ENCODE results near the gene TTYH3.

The TTYH3 gene

GRCh38 chr7:2670720-2671391, 39.1 kb downstream of the TTYH3 start (continued):
- TF ChIP-seq ZSCAN5A (tag by site-specific recombination; IDR thresholded peaks at IDR 0.05) (no peak), ZBTB17 (tag by site-specific recombination; IDR thresholded peaks at IDR 0.05) (no peak), ZNF280D (tag by site-specific recombination; IDR thresholded peaks at IDR 0.05) (no peak), ZNF624 (tag by site-specific recombination; IDR thresholded peaks at IDR 0.05) (no peak), ZNF561 (tag by site-specific recombination; IDR thresholded peaks at IDR 0.05; ENCODE audit: borderline replicate concordance) (peak; percentile 100), KLF7 (tag by site-specific recombination; IDR thresholded peaks at IDR 0.05; ENCODE audit: borderline replicate concordance) (no peak), ZNF146 (tag by site-specific recombination; IDR thresholded peaks at IDR 0.05) (no peak), WT1 (tag by site-specific recombination; IDR thresholded peaks at IDR 0.05) (no peak), ZBTB1 (tag by site-specific recombination; IDR thresholded peaks at IDR 0.05) (no peak), ZNF514 (tag by site-specific recombination; IDR thresholded peaks at IDR 0.05) (no peak), YY2 (tag by site-specific recombination; IDR thresholded peaks at IDR 0.05) (no peak), ZNF777 (tag by site-specific recombination; IDR thresholded peaks at IDR 0.05; ENCODE audit: borderline replicate concordance) (no peak), OVOL3 (tag by site-specific recombination; IDR thresholded peaks at IDR 0.05) (no peak), ZNF391 (tag by site-specific recombination; IDR thresholded peaks at IDR 0.05; ENCODE audit: borderline replicate concordance, low read depth) (no peak), ZBTB8A (tag by site-specific recombination; IDR thresholded peaks at IDR 0.05) (no peak), ZNF488 (tag by site-specific recombination; IDR thresholded peaks at IDR 0.05) (no peak), ZNF274 (IDR thresholded peaks at IDR 0.05; ENCODE audit: low read length) (no peak), ZNF274 (tag by site-specific recombination; IDR thresholded peaks at IDR 0.05; ENCODE audit: borderline replicate concordance) (no peak), SCRT1 (tag by site-specific recombination; IDR thresholded peaks at IDR 0.05; ENCODE audit: borderline replicate concordance) (no peak)
- TF ChIP-seq, protein P1, sequence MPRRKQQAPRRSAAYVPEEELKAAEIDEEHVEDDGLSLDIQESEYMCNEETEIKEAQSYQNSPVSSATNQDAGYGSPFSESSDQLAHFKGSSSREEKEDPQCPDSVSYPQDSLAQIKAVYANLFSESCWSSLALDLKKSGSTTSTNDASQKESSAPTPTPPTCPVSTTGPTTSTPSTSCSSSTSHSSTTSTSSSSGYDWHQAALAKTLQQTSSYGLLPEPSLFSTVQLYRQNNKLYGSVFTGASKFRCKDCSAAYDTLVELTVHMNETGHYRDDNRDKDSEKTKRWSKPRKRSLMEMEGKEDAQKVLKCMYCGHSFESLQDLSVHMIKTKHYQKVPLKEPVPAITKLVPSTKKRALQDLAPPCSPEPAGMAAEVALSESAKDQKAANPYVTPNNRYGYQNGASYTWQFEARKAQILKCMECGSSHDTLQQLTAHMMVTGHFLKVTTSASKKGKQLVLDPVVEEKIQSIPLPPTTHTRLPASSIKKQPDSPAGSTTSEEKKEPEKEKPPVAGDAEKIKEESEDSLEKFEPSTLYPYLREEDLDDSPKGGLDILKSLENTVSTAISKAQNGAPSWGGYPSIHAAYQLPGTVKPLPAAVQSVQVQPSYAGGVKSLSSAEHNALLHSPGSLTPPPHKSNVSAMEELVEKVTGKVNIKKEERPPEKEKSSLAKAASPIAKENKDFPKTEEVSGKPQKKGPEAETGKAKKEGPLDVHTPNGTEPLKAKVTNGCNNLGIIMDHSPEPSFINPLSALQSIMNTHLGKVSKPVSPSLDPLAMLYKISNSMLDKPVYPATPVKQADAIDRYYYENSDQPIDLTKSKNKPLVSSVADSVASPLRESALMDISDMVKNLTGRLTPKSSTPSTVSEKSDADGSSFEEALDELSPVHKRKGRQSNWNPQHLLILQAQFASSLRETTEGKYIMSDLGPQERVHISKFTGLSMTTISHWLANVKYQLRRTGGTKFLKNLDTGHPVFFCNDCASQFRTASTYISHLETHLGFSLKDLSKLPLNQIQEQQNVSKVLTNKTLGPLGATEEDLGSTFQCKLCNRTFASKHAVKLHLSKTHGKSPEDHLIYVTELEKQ (tag by site-specific recombination; IDR thresholded peaks at IDR 0.05; ENCODE audit: borderline replicate concordance), result no peak
- TF ChIP-seq, protein P2, sequence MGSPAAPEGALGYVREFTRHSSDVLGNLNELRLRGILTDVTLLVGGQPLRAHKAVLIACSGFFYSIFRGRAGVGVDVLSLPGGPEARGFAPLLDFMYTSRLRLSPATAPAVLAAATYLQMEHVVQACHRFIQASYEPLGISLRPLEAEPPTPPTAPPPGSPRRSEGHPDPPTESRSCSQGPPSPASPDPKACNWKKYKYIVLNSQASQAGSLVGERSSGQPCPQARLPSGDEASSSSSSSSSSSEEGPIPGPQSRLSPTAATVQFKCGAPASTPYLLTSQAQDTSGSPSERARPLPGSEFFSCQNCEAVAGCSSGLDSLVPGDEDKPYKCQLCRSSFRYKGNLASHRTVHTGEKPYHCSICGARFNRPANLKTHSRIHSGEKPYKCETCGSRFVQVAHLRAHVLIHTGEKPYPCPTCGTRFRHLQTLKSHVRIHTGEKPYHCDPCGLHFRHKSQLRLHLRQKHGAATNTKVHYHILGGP (tag by site-specific recombination; IDR thresholded peaks at IDR 0.05), result no peak
- TF ChIP-seq, protein P3, sequence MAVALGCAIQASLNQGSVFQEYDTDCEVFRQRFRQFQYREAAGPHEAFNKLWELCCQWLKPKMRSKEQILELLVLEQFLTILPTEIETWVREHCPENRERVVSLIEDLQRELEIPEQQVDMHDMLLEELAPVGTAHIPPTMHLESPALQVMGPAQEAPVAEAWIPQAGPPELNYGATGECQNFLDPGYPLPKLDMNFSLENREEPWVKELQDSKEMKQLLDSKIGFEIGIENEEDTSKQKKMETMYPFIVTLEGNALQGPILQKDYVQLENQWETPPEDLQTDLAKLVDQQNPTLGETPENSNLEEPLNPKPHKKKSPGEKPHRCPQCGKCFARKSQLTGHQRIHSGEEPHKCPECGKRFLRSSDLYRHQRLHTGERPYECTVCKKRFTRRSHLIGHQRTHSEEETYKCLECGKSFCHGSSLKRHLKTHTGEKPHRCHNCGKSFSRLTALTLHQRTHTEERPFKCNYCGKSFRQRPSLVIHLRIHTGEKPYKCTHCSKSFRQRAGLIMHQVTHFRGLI (tag by site-specific recombination; IDR thresholded peaks at IDR 0.05), result no peak
- TF ChIP-seq, protein P4, sequence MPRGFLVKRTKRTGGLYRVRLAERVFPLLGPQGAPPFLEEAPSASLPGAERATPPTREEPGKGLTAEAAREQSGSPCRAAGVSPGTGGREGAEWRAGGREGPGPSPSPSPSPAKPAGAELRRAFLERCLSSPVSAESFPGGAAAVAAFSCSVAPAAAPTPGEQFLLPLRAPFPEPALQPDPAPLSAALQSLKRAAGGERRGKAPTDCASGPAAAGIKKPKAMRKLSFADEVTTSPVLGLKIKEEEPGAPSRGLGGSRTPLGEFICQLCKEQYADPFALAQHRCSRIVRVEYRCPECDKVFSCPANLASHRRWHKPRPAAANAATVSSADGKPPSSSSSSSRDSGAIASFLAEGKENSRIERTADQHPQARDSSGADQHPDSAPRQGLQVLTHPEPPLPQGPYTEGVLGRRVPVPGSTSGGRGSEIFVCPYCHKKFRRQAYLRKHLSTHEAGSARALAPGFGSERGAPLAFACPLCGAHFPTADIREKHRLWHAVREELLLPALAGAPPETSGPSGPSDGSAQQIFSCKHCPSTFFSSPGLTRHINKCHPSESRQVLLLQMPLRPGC (tag by site-specific recombination; IDR thresholded peaks at IDR 0.05), result no peak
- TF ChIP-seq, protein P5, sequence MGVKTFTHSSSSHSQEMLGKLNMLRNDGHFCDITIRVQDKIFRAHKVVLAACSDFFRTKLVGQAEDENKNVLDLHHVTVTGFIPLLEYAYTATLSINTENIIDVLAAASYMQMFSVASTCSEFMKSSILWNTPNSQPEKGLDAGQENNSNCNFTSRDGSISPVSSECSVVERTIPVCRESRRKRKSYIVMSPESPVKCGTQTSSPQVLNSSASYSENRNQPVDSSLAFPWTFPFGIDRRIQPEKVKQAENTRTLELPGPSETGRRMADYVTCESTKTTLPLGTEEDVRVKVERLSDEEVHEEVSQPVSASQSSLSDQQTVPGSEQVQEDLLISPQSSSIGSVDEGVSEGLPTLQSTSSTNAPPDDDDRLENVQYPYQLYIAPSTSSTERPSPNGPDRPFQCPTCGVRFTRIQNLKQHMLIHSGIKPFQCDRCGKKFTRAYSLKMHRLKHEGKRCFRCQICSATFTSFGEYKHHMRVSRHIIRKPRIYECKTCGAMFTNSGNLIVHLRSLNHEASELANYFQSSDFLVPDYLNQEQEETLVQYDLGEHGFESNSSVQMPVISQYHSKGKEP (tag by site-specific recombination; IDR thresholded peaks at IDR 0.05), result no peak

All from HEK293 (cell line).